HCT116 (cell line): ENCODE results near the gene FHIT.

ENCODE experiments used
- CTCF ChIP-seq, 3 experiments: fragments of 200-600 bp in 1 of 3; sonication (generic) in 1 of 3; IDR thresholded peaks in 2 of 3; conservative IDR thresholded peaks in 1 of 3; 2 replicates each; pipeline ENCODE4 v1.5.1; 2012 to 2017; ENCODE audit warnings: low read depth in 2 of 3, low read length in 2 of 3, antibody characterized with exemption in 1 of 3, borderline replicate concordance in 1 of 3, control low read depth in 1 of 3, mild to moderate bottlenecking in 1 of 3, mixed read lengths in 1 of 3, mixed run types in 1 of 3, moderate library complexity in 1 of 3; ENCODE audit not compliant: insufficient read depth in 1 of 3
- EZH2phosphoT487 ChIP-seq: fragments of 200-600 bp; IDR thresholded peaks from 2 replicates; pipeline ENCODE4 v1.6.1; 2018; ENCODE audit warnings: antibody characterized with exemption, borderline replicate concordance
- FOSL1 ChIP-seq: IDR thresholded peaks from 2 replicates; pipeline ENCODE4 v1.6.1; 2012; ENCODE audit warnings: low read depth
- POLR2A ChIP-seq: IDR thresholded peaks from 2 replicates; pipeline ENCODE4 v1.7.0; 2011; ENCODE audit warnings: borderline replicate concordance; ENCODE audit not compliant: insufficient read depth, insufficient read length; ENCODE audit errors: extremely low read depth
- POLR2AphosphoS5 ChIP-seq: IDR thresholded peaks from 2 replicates; pipeline ENCODE4 v1.6.1; 2011; ENCODE audit warnings: mild to moderate bottlenecking, low read depth, low read length, moderate library complexity
- RAD21 ChIP-seq: IDR thresholded peaks from 2 replicates; pipeline ENCODE4 v1.6.1; 2012; ENCODE audit warnings: low read depth, mild to moderate bottlenecking
- ZBTB33 ChIP-seq: IDR thresholded peaks from 2 replicates; pipeline ENCODE4 v1.6.1; 2011; ENCODE audit warnings: mild to moderate bottlenecking, low read length, moderate library complexity; ENCODE audit not compliant: insufficient replicate concordance; ENCODE audit errors: extremely low read depth
- ZNF274 ChIP-seq: fragments of 200-500 bp; sonication (Bioruptor generic); IDR thresholded peaks from 2 replicates; pipeline ENCODE4 v1.6.1; 2014; ENCODE audit warnings: mild to moderate bottlenecking, low read depth, low read length, inconsistent platforms

GRCh38 chr3:60033901-60034453, 1217.3 kb downstream of the FHIT start:
- TF ChIP-seq CTCF (IDR thresholded peaks at IDR 0.05 in 2 of 3, conservative IDR thresholded peaks at IDR 0.05 in 1 of 3; ENCODE audit: borderline replicate concordance in 1 of 3, insufficient read depth in 1 of 3, low read depth in 2 of 3, low read length in 2 of 3) (no peak), POLR2A (no peak), ZNF274 (no peak), EZH2phosphoT487 (no peak), POLR2AphosphoS5 (no peak), RAD21 (no peak), FOSL1 (no peak), ZBTB33 (no peak)
